ENCODE measurements around the gene WDR64.

DNA sequence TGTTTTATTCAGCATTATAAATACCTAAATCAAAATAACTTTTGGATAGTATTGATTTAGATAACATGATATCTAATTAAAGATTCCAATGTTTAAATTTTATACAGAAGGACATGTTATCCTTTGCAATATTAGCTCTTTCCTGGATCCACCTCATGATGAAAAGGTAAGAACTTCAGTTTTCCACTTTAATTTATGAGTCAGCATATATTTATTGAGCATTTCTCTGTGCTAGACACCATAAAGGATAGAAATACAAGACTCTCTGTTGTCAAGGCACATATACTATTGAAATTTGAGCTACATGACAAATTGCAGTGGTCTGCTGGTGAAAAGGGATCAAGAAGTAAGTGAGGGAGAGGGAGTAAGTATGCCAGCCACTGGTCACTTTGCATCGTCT is 127.8 kb downstream of the WDR64 start:
- TF ChIP-seq, protein P1, sequence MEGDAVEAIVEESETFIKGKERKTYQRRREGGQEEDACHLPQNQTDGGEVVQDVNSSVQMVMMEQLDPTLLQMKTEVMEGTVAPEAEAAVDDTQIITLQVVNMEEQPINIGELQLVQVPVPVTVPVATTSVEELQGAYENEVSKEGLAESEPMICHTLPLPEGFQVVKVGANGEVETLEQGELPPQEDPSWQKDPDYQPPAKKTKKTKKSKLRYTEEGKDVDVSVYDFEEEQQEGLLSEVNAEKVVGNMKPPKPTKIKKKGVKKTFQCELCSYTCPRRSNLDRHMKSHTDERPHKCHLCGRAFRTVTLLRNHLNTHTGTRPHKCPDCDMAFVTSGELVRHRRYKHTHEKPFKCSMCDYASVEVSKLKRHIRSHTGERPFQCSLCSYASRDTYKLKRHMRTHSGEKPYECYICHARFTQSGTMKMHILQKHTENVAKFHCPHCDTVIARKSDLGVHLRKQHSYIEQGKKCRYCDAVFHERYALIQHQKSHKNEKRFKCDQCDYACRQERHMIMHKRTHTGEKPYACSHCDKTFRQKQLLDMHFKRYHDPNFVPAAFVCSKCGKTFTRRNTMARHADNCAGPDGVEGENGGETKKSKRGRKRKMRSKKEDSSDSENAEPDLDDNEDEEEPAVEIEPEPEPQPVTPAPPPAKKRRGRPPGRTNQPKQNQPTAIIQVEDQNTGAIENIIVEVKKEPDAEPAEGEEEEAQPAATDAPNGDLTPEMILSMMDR (IDR thresholded peaks at IDR 0.05; ENCODE audit: extremely low read depth in 1 of 2, insufficient read depth in 1 of 2, low read depth in 1 of 2, low read length in 2 of 2), result no peak
- TF ChIP-seq EZH2 (IDR thresholded peaks at IDR 0.05; ENCODE audit: borderline replicate concordance, low read depth, low read length, severe bottlenecking) (no peak), POLR2A (IDR thresholded peaks at IDR 0.05; ENCODE audit: low read depth, low read length) (no peak), POLR2AphosphoS5 (IDR thresholded peaks at IDR 0.05; ENCODE audit: insufficient read depth, low read depth, low read length) (no peak), MYC (IDR thresholded peaks at IDR 0.05; ENCODE audit: low read depth, low read length) (no peak), FOS (IDR thresholded peaks at IDR 0.05; ENCODE audit: borderline replicate concordance, insufficient read depth, low read length) (no peak), GATA2 (IDR thresholded peaks at IDR 0.05; ENCODE audit: insufficient read depth, insufficient read length, low read depth, low read length) (no peak)

All from endothelial cell of umbilical vein (primary cell).